Right forelimb (tissue), 1 donor: ENCODE data around the gene REX1BD.
"Not testable (repeated sequence)": the region's sequence is repeated elsewhere in the genome, so short reads cannot be mapped to it uniquely, and the experiment has no call there.

ENCODE experiments used
- DNase-seq: peaks from one replicate; pipeline ENCODE4 v3.0.0-alpha.2; 2018

REX1BD gene

GRCh38 chr19:18580311-18580710 is 8.3 kb upstream of the REX1BD start:
- no peak for DNase-seq

- DNase-seq, result no peak
These were observed 2.3 kb upstream of the REX1BD start for GRCh38 chr19:18586306-18586705.

GRCh38 chr19:18587561-18587960 is 1.0 kb upstream of the REX1BD start:
- no peak for DNase-seq

- DNase-seq, result no peak
These were observed 512 bp upstream of the REX1BD start for GRCh38 chr19:18587962-18588610.

DNA sequence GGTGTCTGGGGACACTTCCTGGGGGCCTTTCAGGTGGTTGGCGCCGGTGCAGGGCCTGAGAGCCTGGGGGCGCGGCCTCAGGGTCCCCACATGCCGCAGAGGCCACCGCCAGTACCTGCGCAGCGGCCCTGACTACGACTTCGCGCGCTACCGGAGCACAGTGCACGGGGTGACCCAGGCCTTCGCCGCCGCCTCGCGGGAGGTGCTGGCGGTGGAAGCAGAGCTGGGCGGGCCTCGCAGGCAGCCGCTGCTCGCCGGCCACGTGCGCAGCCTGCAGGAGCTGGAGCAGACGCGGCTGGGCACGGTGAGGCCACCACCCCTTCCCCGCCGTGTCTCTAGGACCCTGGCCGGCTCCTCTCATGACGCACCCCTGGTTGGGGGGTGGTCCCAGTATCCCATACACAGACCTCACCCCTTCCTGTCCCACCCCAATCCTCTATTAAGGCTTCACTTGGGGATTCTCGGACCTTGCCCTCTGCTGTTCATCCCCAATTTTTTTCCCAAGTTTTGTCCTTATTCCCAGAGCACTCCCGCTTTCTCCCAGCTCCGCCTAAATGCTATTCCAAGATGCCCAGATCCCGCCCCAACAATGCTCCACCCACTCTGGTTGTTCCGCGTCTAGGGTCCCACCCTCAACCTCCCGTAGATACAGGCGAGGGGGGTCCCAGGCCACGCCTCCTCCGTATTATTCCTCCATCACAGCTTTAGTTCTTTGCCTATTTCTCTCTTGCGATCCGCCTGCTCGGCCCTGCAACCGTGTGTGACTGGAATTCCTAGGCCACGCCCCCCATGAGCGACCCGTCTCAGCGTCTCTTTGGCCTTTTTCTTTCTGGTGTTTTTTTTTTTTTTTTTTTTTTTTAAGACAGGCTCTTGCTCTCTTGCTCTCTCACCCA is 1.0 kb downstream of the REX1BD start:
- peak; percentile 83 for DNase-seq

GRCh38 chr19:18590273-18591272 is 2.0 kb downstream of the REX1BD start:
- peak; percentile 88 for DNase-seq

DNA sequence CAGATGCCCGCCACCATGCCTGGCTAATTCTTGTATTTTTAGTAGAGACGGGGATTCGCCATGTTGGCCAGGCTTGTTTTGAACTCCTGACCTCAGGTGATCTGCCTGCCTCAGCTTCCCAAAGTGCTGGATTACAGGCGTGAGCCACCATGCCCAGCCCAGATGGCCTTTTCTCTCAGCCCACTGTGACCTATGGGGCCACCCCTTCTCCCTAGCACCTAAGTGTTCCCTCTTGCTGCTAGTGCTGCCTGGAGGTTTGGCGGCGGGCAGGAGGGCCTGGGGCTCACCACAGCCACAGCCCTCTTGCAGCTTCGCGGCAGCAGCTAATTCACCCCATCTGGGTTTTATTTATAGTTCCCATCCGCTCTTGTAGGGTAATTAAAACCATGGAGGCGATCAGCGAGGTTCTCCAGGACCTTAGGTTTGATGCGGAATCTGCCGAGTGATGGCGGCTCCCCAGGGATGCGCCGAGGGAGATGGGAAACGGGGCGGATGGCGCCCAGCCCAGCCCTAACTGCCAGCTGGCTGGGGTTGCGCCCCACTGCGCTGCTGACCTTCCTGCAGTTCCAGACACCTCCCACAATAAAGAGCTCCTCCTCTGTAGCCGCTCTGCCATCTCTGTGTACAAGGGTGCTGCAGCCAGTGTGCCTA is 3.3 kb downstream of the REX1BD start:
- no peak for DNase-seq

GRCh38 chr19:18592732-18593131 is 4.1 kb downstream of the REX1BD start:
- not testable (repeated sequence) for DNase-seq

DNA sequence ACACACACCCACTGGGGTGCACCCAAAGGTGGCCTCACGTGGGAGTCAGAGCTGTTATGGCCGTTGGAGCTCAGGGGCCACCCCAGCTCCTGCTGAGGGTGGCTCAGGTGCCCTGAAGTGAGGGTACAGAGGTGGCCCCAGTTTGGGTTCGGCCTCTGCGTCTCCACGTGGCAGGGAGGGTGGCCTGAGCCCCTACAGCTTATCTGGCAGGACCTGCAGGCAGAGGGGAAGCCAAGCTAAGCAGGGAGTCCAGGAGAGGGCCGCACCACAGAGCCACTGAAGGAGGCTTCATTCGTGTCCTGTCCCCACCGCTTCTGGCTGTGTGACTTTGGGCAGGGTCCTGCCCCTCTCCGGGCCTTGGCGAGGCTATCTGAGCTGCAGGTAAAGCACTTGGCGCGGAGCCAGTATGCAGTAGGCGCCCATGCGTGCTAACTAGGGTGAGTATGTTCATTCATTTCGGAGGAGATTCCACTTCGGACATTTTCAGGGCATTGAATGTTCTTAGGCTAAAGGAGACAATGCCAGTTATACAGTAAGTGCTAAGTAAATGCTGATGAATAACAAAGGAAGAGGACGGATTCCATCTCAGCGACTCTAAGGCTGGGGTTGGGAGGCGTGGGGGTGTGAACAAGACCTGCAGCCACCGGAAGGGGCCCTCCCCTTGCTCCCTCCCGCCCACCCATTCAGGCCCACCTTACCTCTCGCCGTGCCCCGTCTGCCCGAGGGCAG is 4.9 kb downstream of the REX1BD start:
- no peak for DNase-seq

- DNase-seq, result peak; percentile 83
These were observed 5.7 kb downstream of the REX1BD start for GRCh38 chr19:18594096-18594823.

- DNase-seq, result no peak
These were observed 6.3 kb downstream of the REX1BD start for GRCh38 chr19:18594824-18595373.

DNA sequence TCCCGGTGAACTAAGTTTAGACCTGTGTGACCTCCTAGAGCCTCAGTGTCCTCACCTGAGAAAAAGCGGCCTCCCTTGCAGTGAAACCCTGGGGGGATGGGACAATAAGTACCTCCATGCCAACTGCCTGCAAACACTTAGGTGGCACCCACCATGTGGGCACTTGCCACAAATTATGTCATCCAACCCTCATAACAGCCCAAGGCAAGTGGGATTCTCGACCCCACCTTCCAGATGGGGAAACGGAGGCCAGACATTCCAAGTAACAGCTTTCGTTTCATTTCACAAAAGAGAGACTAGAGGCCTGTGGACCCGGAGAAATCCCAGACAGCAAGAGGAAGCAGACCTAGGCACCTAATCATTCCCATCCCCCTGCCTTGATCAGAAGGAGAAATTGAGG is 6.9 kb downstream of the REX1BD start:
- DNase-seq, result no peak

DNA sequence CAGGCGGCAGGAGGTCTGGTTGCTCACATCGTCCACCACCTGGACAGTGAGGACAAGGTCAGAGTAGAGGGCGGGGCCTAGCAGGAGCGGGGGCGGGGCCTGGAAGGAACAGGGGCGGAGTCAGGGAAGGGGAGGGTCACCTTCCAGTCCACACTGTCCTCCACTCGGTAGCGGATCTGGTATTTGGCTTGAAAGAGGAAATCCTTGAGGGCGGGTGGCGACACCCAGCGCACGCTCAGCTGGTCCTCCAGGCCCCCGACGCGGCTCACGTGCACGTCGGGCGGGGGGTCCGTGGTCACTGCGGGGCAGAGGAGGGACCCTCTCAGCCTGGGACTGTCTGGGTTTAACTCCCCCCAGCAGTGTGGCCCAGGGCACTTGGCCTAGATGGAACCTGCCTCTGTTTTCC is 8.2 kb downstream of the REX1BD start:
- no peak for DNase-seq

DNA sequence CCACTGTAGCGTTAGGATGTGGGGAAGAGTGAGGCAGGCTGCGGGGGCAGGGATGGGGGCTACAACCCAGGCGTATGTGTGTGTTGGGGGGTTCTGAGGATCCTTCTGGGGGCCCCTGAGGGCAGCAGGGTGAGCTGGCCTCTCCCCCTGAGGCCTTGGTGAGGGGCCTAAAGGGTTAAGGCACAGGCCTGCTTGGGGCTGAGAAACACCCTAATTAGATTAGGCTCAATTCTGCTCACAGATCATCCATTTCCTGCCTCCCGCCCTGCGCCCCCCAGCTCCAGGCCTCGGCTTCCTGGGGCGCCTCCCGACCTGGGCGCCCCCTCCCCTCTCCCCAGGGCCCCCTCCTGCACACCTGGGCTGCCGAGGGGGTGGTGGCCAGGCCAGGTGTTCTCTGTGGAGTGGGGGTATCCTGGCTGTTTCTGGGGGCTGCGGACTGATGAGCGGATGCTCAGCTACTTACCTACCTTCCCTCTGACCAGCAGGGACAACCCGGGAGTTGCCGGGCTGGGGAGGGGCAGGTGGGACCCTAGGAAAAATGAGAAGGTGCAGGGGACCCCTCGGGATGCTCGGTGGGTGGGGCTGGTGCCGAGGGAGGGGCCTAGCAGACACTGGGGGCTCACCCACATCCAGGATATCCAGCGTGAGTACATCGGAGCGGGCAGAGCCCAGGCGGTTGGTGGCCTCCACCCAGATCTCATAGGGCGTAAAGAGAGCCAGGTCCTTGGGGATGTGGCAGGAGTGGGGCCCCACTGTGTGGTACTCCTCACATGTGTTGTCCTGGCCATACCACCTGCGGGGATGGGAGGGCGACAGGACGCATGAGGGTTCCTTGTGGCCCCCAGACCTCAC is 9.4 kb downstream of the REX1BD start:
- no peak for DNase-seq

DNA sequence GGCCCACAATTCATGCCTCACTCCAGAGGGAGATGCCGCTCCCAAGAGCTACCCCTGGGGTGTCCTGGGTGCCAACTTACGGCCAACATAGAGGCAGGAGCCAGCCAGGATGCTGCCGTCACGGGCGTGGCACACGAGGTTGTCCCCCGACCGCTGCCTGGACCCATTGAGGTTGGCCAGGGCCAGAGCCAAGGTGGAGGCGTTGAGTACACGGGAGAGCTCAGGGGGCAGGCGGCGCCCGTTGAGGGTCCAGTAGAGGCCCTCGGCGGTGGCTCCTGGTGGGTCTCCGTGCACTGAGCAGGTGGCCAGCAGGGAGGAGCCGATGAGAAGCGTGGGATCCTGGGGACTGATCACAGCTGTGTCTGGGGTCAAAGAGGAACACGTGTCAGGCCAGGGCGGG is 10.9 kb downstream of the REX1BD start:
- no peak for DNase-seq

DNA sequence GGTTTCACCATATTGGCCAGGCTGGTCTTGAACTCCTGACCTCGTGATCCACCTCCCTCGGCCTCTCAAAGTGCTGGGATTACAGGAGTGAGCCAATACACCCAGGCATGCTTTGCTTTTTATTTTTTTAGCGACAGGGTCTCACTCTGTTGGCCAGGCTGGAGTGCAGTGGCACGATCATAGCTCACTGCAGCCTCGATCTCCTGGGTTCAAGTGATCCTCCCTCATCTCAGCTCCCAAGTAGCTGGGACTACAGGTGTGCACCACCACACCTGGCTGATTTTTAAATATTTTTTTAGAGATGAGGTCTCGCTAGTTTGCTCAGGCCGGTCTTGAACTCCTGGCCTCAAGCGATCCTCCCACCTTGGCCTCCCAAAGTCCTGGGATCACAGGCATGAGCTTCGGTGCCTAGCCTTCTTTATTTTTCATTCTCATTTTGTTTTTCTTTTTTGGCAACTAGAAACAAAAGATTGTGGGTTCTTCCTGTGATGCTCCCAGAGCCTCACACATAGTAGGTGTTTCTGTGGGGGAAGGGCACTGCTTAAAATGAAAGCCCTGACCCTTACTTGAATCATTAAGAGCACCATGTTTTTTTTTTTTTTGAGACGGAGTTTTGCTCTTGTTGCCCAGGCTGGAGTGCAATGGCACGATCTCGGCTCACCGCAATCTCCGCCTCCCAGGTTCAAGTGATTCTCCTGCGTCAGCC is 12.2 kb downstream of the REX1BD start:
- not testable (repeated sequence) for DNase-seq

DNA sequence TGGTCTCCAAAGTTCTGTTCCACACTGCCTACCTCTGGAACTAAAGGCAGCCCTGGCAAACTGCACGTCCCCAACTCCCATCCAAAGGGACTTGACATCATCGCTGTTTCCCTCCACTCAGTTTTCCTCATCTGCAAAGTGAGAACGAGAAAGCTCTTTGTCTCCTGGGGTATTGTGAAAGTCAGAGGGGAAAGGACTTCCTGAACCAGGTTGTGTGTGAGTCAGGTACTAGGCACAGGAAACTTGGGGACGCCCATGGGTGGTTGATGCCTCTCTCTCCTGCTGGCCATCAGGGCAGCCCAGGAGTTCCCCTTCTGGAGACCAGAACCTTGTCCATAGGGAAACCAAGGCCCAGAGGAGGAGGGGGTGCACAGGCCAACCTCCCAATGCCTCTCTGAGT is 13.3 kb downstream of the REX1BD start:
- DNase-seq, result no peak

DNA sequence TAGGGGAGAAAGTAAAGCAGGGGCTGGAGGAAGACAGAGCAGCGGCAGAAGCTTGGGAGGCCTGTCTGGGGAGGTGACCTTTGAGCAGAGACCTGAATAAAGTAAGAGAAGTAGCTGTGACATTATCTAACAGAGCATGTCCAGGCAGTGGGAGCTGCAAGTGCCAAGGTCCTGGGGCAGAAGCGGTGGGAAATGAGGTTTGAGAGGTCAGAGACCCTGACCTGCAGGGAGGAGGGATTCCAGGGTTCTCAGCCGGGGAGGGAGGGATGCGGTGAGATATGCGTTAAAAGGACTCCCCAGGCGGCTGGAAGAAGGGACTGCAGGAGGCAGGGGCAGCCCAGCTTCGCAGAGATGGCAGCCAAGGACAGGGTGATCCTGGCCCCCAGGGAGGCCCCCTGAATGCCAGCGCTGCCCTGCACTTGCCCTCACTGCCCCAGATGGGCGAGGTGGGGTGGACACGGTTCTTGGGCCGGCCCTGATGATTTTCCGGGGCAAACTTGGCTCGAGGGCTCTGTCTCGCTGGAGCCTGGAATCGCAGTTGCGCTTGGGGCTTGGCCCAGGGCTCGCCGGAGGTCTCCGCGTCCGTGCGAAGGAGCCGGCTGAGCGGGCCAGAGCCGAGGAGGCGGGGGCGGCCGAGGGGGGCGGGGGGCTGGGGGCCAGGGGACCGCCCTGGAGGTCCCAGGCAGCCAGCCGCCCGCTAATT is 14.8 kb downstream of the REX1BD start:
- DNase-seq, result no peak
